Measurements from ENCODE around the gene ACTR3C. TPM values are rescaled to one million over a fixed set of nuclear protein-coding genes. Genes with fewer than 3 reads are reported as not detected.

Gene ACTR3C
- total and polyA plus RNA-seq, 2 of the 13 experiments (the other 11 are each of a cell fraction or from before 2014, with no cell fraction given) = 3.8 to 7.5 TPM

DNA sequence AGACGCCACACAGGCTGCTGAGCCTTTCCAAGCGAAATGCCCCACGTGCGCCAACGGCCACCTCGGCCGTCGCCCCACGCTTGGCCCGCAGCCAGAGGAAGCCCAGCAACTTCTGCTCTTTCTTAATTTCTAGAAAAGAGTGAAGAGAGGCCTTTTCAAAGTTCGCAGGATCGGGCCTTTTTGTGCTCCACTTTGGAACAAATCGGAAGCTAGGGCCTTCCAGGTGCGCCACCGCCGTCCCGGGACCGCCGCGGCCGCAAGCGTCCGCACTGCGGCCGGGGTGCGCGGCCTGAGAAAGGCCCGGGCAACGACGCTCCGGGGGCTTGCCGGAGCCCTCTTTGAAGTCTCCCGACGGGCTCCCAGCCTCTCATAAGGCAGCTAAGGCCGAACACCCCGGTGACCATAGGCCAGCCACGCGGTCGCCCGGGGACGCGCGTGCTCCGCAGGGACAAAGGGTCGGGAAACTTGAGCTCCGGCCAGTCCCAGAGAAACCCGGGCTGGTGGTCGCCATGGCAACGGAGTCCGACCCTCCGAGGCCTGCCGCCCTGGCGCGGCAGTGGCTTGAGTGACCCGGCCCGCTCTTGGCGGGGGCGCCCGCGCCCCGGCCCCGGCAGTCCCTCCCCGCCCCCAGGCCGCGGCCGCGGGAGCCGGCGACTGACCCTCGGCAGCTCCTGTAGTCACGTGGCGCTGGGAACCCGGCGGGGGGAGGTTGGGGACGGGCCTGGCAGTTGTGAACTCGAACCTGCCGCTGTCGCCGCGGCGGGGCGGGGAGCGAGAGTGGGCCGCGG lies 44.9 kb upstream of the ACTR3C start, which contains the start of gene REPIN1 (continued):
- TF ChIP-seq, protein P1, sequence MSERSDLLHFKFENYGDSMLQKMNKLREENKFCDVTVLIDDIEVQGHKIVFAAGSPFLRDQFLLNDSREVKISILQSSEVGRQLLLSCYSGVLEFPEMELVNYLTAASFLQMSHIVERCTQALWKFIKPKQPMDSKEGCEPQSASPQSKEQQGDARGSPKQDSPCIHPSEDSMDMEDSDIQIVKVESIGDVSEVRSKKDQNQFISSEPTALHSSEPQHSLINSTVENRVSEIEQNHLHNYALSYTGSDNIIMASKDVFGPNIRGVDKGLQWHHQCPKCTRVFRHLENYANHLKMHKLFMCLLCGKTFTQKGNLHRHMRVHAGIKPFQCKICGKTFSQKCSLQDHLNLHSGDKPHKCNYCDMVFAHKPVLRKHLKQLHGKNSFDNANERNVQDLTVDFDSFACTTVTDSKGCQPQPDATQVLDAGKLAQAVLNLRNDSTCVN (CRISPR knock-in tag; IDR thresholded peaks at IDR 0.05; ENCODE audit: borderline replicate concordance) = peak; percentile 13; the same call in 1 of the 2 replicates
- TF ChIP-seq, protein P2, sequence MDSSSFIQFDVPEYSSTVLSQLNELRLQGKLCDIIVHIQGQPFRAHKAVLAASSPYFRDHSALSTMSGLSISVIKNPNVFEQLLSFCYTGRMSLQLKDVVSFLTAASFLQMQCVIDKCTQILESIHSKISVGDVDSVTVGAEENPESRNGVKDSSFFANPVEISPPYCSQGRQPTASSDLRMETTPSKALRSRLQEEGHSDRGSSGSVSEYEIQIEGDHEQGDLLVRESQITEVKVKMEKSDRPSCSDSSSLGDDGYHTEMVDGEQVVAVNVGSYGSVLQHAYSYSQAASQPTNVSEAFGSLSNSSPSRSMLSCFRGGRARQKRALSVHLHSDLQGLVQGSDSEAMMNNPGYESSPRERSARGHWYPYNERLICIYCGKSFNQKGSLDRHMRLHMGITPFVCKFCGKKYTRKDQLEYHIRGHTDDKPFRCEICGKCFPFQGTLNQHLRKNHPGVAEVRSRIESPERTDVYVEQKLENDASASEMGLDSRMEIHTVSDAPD (CRISPR knock-in tag; IDR thresholded peaks at IDR 0.05) = no peak
- TF ChIP-seq MED1 (CRISPR knock-in tag; IDR thresholded peaks at IDR 0.05) (peak; percentile 70), NFRKB (IDR thresholded peaks at IDR 0.05) (no peak), ZNF644 (CRISPR knock-in tag; IDR thresholded peaks at IDR 0.05; ENCODE audit: low read depth) (no peak), SRSF9 (IDR thresholded peaks at IDR 0.05; ENCODE audit: borderline replicate concordance, insufficient read depth, low read depth, low read length, poor library complexity, severe bottlenecking) (no peak), RARA (CRISPR knock-in tag; IDR thresholded peaks at IDR 0.05) (peak; percentile 63), HMGA1 (CRISPR knock-in tag; conservative IDR thresholded peaks at IDR 0.05) (no peak), SRSF1 (optimal IDR thresholded peaks at IDR 0.05; ENCODE audit: low read depth, low read length) (peak; percentile 39), CBX1 (IDR thresholded peaks at IDR 0.05; ENCODE audit: low read depth) (no peak), ISL2 (CRISPR knock-in tag; IDR thresholded peaks at IDR 0.05) (0 out of 2 replicates have a peak, but pooled peaks have one; percentile 1)
- TF ChIP-seq, protein P3, sequence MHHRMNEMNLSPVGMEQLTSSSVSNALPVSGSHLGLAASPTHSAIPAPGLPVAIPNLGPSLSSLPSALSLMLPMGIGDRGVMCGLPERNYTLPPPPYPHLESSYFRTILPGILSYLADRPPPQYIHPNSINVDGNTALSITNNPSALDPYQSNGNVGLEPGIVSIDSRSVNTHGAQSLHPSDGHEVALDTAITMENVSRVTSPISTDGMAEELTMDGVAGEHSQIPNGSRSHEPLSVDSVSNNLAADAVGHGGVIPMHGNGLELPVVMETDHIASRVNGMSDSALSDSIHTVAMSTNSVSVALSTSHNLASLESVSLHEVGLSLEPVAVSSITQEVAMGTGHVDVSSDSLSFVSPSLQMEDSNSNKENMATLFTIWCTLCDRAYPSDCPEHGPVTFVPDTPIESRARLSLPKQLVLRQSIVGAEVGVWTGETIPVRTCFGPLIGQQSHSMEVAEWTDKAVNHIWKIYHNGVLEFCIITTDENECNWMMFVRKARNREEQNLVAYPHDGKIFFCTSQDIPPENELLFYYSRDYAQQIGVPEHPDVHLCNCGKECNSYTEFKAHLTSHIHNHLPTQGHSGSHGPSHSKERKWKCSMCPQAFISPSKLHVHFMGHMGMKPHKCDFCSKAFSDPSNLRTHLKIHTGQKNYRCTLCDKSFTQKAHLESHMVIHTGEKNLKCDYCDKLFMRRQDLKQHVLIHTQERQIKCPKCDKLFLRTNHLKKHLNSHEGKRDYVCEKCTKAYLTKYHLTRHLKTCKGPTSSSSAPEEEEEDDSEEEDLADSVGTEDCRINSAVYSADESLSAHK (CRISPR knock-in tag; IDR thresholded peaks at IDR 0.05; ENCODE audit: borderline replicate concordance) = no peak
- TF ChIP-seq, protein P4, sequence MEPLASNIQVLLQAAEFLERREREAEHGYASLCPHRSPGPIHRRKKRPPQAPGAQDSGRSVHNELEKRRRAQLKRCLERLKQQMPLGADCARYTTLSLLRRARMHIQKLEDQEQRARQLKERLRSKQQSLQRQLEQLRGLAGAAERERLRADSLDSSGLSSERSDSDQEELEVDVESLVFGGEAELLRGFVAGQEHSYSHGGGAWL (CRISPR knock-in tag; IDR thresholded peaks at IDR 0.05) = 0 out of 2 replicates have a peak, but pooled peaks have one; percentile 38
- TF ChIP-seq, protein P5, sequence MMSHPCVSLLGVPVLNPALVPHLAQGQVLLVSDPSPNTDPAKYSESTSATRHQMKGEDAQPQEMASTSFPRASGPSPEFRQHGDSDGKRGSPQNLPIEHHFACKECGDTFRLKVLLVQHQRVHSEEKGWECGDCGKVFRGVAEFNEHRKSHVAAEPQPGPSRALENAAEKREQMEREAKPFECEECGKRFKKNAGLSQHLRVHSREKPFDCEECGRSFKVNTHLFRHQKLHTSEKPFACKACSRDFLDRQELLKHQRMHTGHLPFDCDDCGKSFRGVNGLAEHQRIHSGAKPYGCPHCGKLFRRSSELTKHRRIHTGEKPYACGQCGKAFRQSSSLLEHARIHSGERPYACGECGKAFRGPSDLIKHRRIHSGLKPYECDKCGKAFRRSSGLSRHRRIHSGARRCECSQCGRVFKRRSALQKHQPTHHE (CRISPR knock-in tag; IDR thresholded peaks at IDR 0.05; ENCODE audit: borderline replicate concordance) = peak; percentile 71; the same call in 1 of the 2 replicates
- TF ChIP-seq, protein P6, sequence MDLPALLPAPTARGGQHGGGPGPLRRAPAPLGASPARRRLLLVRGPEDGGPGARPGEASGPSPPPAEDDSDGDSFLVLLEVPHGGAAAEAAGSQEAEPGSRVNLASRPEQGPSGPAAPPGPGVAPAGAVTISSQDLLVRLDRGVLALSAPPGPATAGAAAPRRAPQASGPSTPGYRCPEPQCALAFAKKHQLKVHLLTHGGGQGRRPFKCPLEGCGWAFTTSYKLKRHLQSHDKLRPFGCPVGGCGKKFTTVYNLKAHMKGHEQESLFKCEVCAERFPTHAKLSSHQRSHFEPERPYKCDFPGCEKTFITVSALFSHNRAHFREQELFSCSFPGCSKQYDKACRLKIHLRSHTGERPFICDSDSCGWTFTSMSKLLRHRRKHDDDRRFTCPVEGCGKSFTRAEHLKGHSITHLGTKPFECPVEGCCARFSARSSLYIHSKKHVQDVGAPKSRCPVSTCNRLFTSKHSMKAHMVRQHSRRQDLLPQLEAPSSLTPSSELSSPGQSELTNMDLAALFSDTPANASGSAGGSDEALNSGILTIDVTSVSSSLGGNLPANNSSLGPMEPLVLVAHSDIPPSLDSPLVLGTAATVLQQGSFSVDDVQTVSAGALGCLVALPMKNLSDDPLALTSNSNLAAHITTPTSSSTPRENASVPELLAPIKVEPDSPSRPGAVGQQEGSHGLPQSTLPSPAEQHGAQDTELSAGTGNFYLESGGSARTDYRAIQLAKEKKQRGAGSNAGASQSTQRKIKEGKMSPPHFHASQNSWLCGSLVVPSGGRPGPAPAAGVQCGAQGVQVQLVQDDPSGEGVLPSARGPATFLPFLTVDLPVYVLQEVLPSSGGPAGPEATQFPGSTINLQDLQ (CRISPR knock-in tag; IDR thresholded peaks at IDR 0.05) = peak; percentile 71; the same call in 1 of the 2 replicates
- TF ChIP-seq, protein P7, sequence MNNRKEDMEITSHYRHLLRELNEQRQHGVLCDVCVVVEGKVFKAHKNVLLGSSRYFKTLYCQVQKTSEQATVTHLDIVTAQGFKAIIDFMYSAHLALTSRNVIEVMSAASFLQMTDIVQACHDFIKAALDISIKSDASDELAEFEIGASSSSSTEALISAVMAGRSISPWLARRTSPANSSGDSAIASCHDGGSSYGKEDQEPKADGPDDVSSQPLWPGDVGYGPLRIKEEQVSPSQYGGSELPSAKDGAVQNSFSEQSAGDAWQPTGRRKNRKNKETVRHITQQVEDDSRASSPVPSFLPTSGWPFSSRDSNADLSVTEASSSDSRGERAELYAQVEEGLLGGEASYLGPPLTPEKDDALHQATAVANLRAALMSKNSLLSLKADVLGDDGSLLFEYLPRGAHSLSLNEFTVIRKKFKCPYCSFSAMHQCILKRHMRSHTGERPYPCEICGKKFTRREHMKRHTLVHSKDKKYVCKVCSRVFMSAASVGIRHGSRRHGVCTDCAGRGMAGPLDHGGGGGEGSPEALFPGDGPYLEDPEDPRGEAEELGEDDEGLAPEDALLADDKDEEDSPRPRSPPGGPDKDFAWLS (CRISPR knock-in tag; IDR thresholded peaks at IDR 0.05; ENCODE audit: borderline replicate concordance) = no peak

Measured in HepG2 (cell line).